ENCODE data around the gene PDCD7.
"Not testable (repeated sequence)": the region's sequence is repeated elsewhere in the genome, so short reads cannot be mapped to it uniquely, and the experiment has no call there.

PDCD7 gene

DNA sequence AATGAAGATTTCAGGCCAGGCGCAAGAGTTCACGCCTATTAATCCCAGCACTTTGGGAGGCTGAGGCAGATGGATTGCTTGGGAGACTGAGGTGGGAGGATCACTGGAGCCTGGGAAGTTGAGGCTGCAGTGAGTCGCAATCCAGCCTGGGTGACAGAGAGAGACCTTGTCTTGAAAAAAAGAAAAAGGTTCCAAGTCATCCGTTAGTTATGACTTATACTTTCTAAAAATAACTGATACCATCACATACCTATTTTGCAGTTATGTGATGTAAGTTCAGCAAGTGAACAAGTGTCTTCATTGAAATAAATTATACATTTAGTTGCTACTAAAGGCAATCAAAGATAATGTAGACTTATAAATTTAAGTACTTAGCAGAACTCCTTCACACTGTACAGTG, 29.4 kb upstream of the PDCD7 start:
- no peaks in the 10 kb centered on the region for H3K27me3 ChIP-seq (ENCODE audit: insufficient read depth, low read depth, severe bottlenecking)
- TF ChIP-seq, protein P1, sequence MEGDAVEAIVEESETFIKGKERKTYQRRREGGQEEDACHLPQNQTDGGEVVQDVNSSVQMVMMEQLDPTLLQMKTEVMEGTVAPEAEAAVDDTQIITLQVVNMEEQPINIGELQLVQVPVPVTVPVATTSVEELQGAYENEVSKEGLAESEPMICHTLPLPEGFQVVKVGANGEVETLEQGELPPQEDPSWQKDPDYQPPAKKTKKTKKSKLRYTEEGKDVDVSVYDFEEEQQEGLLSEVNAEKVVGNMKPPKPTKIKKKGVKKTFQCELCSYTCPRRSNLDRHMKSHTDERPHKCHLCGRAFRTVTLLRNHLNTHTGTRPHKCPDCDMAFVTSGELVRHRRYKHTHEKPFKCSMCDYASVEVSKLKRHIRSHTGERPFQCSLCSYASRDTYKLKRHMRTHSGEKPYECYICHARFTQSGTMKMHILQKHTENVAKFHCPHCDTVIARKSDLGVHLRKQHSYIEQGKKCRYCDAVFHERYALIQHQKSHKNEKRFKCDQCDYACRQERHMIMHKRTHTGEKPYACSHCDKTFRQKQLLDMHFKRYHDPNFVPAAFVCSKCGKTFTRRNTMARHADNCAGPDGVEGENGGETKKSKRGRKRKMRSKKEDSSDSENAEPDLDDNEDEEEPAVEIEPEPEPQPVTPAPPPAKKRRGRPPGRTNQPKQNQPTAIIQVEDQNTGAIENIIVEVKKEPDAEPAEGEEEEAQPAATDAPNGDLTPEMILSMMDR (IDR thresholded peaks at IDR 0.05; ENCODE audit: low read depth, low read length) = no peak
- peaks cover 20% of the 10 kb centered on the region for H3K36me3 ChIP-seq
- DNase-seq = no peak
- no peaks in the 10 kb centered on the region for H3K9me3 ChIP-seq (ENCODE audit: severe bottlenecking)
- no peak overlapping the region for H3K27ac ChIP-seq
- H3K4me3 ChIP-seq (ENCODE audit: low read depth, low read length) = no peak overlapping the region

DNA sequence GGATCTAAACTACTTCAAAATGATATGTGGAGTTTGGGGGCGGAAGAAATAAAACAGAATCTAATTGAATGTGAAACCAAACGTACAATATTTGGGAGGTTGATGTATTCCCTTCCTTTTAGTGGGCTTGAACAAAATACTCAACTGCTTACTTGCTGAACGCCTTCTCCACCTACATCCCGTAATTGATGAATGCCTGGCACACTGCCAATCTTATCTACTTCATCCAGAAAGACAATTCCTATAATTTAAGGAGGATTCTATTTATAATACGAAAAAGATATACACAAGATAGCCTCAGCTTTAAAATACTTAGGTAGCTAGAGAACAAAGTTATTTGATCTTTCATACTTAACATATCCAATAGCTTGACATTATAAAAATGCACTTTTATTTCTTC, 23.1 kb upstream of the PDCD7 start:
- no peak overlapping the region for H3K27ac ChIP-seq
- TF ChIP-seq, protein P1 (IDR thresholded peaks at IDR 0.05; ENCODE audit: low read depth, low read length) = no peak
- no peaks in the 10 kb centered on the region for H3K9me3 ChIP-seq (ENCODE audit: severe bottlenecking)
- DNase-seq = no peak
- H3K36me3 ChIP-seq = peaks cover 50% of the 10 kb centered on the region
- no peak overlapping the region for H3K4me3 ChIP-seq (ENCODE audit: low read depth, low read length)
- no peaks in the 10 kb centered on the region for H3K27me3 ChIP-seq (ENCODE audit: insufficient read depth, low read depth, severe bottlenecking)

- Histone ChIP-seq H3K27ac (no peak overlapping the region), H3K27me3 (ENCODE audit: insufficient read depth, low read depth, severe bottlenecking) (no peaks in the 10 kb centered on the region), H3K36me3 (peaks cover 64% of the 10 kb centered on the region), H3K9me3 (ENCODE audit: severe bottlenecking) (no peaks in the 10 kb centered on the region), H3K4me3 (ENCODE audit: low read depth, low read length) (no peak overlapping the region)
- no peak for DNase-seq
- TF ChIP-seq, protein P1 (IDR thresholded peaks at IDR 0.05; ENCODE audit: low read depth, low read length) = no peak
These were observed 21.1 kb upstream of the PDCD7 start for GRCh38 chr15:65154720-65155119.

DNA sequence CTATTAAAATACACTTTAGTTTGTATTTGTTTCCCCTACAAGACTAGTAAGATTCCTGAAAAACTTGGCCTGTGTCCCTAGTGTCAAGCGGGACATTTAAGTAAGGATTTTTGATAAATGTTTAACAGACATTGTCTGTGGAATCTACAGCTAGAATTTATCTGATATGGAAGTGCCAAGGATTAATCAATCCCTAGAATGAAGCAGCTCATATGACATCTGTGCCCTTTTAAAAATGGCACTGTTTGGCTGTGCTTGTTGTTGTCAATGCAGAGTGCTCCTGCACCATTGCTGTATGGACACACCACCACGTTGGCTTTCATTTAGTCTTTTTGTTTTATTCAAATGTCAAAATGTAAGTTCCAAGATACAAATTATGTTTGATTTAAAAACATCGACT, 14.3 kb upstream of the PDCD7 start:
- Histone ChIP-seq H3K27ac (no peak overlapping the region), H3K27me3 (ENCODE audit: insufficient read depth, low read depth, severe bottlenecking) (no peaks in the 10 kb centered on the region), H3K36me3 (peaks cover 34% of the 10 kb centered on the region), H3K9me3 (ENCODE audit: severe bottlenecking) (no peaks in the 10 kb centered on the region), H3K4me3 (ENCODE audit: low read depth, low read length) (no peak overlapping the region)
- TF ChIP-seq, protein P1 (IDR thresholded peaks at IDR 0.05; ENCODE audit: low read depth, low read length) = no peak
- no peak for DNase-seq

DNA sequence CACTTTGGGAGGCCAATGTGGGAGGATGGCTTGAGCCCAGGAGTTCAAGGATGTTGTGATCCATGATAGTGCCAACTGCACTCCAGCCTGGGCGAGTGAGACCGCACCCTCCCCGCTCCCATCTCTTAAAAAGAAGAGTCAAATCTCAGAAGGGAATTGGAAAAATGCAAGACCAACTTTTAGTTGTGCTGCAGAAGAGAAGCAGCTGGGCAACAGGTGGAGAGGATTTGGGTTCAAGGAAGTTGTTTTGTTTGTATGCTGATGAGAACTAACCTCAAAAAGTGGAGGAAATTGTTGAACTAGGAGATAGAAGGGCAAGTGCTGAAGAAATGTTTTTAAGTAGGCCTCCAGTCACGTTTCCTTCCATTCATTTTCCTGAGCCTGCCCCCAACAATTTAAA, 12.8 kb upstream of the PDCD7 start:
- no peaks in the 10 kb centered on the region for H3K9me3 ChIP-seq (ENCODE audit: severe bottlenecking)
- peaks cover 23% of the 10 kb centered on the region for H3K36me3 ChIP-seq
- H3K27me3 ChIP-seq (ENCODE audit: insufficient read depth, low read depth, severe bottlenecking) = no peaks in the 10 kb centered on the region
- H3K4me3 ChIP-seq (ENCODE audit: low read depth, low read length) = no peak overlapping the region
- TF ChIP-seq, protein P1 (IDR thresholded peaks at IDR 0.05; ENCODE audit: low read depth, low read length) = no peak
- no peak overlapping the region for H3K27ac ChIP-seq
- no peak for DNase-seq

GRCh38 chr15:65138631-65139030, 5.0 kb upstream of the PDCD7 start:
- H3K36me3 ChIP-seq; H3K27me3 ChIP-seq (ENCODE audit: insufficient read depth, low read depth, severe bottlenecking); DNase-seq; H3K27ac ChIP-seq; H3K9me3 ChIP-seq (ENCODE audit: severe bottlenecking); H3K4me3 ChIP-seq (ENCODE audit: low read depth, low read length): not testable (repeated sequence)

DNA sequence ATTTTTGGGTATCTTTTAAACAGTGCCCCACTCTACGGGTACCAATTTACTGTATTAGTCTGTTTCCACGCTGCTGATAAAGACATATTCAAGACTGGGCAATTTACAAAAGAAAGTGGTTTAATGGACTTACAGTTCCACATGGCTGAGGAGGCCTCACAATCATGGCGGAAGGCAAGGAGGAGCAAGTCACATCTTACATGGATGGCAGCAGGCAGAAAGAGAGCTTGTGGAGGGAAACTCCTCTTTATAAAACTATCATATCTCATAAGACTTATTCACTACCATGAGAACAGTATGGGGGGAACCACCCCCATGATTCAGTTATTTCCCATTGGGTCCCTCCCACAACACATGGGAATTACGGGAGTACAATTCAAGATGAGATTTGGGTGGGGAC, 4.3 kb upstream of the PDCD7 start:
- H3K27me3 ChIP-seq (ENCODE audit: insufficient read depth, low read depth, severe bottlenecking); H3K9me3 ChIP-seq (ENCODE audit: severe bottlenecking); H3K27ac ChIP-seq; H3K36me3 ChIP-seq; H3K4me3 ChIP-seq (ENCODE audit: low read depth, low read length); DNase-seq: not testable (repeated sequence)

DNA sequence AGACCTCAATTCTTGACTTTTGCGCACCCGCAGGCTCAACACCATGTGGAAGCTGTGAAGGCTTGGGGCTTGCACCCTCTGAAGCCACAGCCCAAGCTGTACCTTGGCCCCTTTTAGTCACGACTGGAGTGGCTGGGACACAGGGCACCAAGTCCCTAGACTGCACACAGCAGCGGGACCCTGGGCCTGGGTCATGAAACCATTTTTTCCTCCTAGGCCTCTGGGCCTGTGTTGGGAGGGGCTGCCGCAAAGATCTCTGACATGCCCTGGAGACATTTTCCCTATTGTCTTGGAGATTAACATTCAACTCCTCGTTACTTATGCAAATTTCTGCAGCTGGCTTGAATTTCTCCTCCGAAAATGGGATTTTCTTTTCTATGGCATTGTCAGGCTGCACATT, 3.5 kb upstream of the PDCD7 start:
- H3K27me3 ChIP-seq (ENCODE audit: insufficient read depth, low read depth, severe bottlenecking); DNase-seq; H3K4me3 ChIP-seq (ENCODE audit: low read depth, low read length): not testable (repeated sequence)

More for the DNA sequence above, 3.5 kb upstream of the PDCD7 start:
- not testable (repeated sequence) for H3K9me3 ChIP-seq (ENCODE audit: severe bottlenecking); H3K27ac ChIP-seq; H3K36me3 ChIP-seq

All from WERI-Rb-1 (cell line).